IPS DF 6.9 (cell line): ENCODE results near the gene PLOD1.
"Not testable (repeated sequence)": the region's sequence is repeated elsewhere in the genome, so short reads cannot be mapped to it uniquely, and the experiment has no call there.

Experiments used
- DNase-seq: peaks from one replicate; pipeline ENCODE4 v3.0.0-alpha.2; 2013; ENCODE audit warnings: low read depth, low spot score
- H3K27ac ChIP-seq: one replicate; pipeline ENCODE4 v1.5.1; 2013; ENCODE audit warnings: low read length, control low read depth
- H3K27me3 ChIP-seq: 2 replicates; pipeline ENCODE4 v1.6.1; 2013; ENCODE audit warnings: mild to moderate bottlenecking, low read length; ENCODE audit not compliant: control insufficient read depth, insufficient read depth
- H3K36me3 ChIP-seq: 2 replicates; pipeline ENCODE4 v1.6.1; 2013; ENCODE audit warnings: low read length; ENCODE audit not compliant: control insufficient read depth, insufficient read depth
- H3K4me1 ChIP-seq: 2 replicates; pipeline ENCODE4 v1.6.1; 2013; ENCODE audit warnings: low read length; ENCODE audit not compliant: control insufficient read depth, insufficient read depth
- H3K4me3 ChIP-seq: 2 replicates; pipeline ENCODE4 v1.5.1; 2013; ENCODE audit warnings: mild to moderate bottlenecking, low read length
- H3K9me3 ChIP-seq: 2 replicates; pipeline ENCODE4 v1.6.1; 2013; ENCODE audit warnings: low read length, inconsistent platforms; ENCODE audit not compliant: control insufficient read depth, insufficient read depth
- WGBS: extraction: QIAGEN DNeasy Blood & Tissue Kit; methylation state at CpG from one replicate; pipeline ENCODE4 v1.1.7; 2013; ENCODE audit warnings: mixed read lengths, missing lambda C conversion rate; ENCODE audit not compliant: insufficient read length, insufficient coverage; 5-methylcytosine and 5-hydroxymethylcytosine counted together

PLOD1 gene

DNA sequence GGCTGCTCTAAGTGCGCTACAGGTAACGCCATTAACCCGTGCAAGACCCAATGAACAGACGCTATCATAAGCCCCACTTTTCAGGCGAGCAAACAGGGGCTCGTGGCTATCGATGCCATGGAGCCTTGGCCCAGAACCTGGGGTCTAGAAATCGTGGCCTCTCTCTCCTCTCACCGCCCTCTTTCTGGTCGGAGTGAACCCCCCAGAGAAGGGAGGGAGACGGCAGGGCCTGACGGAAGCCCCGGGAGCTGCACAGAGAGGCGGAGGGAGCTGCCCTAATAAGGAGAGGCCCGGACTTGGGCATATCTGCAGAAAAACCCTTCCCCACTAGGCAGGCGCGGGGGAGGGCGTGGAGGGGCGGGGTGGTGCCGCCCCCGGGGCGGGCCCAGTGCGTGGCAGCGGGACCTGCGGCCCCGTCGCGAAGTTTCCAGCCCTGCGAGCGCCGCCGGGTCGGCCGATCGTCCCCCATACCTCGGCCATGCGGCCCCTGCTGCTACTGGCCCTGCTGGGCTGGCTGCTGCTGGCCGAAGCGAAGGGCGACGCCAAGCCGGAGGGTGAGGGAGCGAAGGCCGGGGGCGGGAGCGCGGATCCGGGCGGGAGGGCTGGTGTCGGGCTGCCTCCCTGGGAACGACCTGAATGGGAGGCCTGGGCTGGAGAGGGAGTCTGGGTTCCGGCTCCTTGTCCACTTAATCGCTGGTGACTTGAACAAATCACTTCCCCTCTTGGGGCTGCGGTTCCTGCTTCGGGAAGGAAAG, at the start of gene PLOD1:
TSS of gene PLOD1 (plus strand) at position 416 of the 755 bp plus-strand sequence. CDS start at position 479, 63 bp downstream.
- Histone ChIP-seq H3K36me3 (no peaks in the 10 kb centered on the region), H3K27me3 (no peaks in the 10 kb centered on the region), H3K9me3 (no peaks in the 10 kb centered on the region), H3K4me3 (peak within 1 kb of the TSS; percentile 48; the same call in 1 of the 2 replicates), H3K27ac (no peak within 1 kb of the TSS), H3K4me1 (peaks cover 2% of the 10 kb centered on the region; the same call in 1 of the 2 replicates)
- no peak for DNase-seq
- no CpG with 5 or more reads among the region's 55 CpGs for WGBS

DNA sequence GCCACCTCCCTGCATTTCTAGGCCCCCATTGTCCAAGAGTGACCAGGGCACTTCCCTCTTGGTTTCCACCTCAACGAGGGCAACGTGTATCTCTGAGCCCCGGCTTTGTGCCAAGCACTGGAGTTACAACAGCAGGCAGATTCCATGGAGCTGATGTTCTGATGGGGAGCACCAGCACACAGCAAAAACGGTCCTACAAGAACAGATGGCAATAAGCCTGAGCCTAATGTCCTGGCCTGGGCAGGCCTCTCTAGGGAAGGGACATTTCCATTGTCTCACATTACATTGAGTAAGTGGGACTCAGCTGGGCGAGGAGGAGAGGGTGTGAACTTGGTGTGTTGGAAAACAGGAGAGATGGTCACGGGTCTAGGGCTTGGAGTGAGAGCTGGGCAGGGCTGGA, 48.6 kb upstream of the PLOD1 start:
- Histone ChIP-seq H3K27ac (no peak overlapping the region), H3K36me3 (no peaks in the 10 kb centered on the region), H3K9me3 (no peaks in the 10 kb centered on the region), H3K4me1 (peaks cover 6% of the 10 kb centered on the region), H3K4me3 (no peak overlapping the region), H3K27me3 (no peaks in the 10 kb centered on the region)
- no CpG with 5 or more reads among the region's 6 CpGs for WGBS
- DNase-seq, result no peak

DNA sequence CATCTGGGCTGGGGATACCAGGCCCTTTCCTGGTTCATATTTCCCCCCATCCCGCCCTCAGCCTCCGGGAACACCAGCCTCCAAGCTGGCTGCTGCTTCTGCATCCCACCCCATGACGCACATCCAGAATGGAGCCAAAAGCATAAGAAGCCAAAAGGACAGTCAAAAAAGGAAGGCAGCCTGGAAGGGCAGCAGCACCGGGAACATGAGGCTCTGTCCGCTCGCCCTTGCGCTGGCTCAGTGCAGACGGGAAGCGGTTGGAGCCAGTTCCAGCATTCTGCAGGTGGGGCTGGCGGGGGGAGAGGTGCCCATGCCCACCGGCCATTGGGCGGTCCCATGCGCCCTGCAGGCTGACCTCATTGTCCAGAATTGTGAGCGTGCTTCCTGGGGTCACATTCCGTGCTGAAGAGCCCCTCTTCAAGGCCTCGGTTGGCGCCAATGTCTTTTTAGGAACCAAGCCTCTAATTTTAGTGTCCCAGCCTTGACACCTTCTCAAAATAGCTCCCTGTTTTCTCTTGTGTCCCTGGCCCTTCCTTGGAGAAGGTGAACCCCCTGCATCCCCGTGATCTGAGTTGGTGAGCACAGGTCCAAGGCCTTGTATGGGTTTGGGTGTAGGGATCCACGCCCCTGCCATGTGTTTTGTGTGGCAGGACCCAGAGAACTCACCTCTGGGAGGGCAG, 47.4 kb upstream of the PLOD1 start:
- no peak for DNase-seq
- Histone ChIP-seq H3K4me3 (no peak overlapping the region), H3K27me3 (no peaks in the 10 kb centered on the region), H3K36me3 (no peaks in the 10 kb centered on the region), H3K27ac (no peak overlapping the region), H3K4me1 (peaks cover 6% of the 10 kb centered on the region), H3K9me3 (no peaks in the 10 kb centered on the region)
- no CpG with 5 or more reads among the region's 19 CpGs for WGBS

DNA sequence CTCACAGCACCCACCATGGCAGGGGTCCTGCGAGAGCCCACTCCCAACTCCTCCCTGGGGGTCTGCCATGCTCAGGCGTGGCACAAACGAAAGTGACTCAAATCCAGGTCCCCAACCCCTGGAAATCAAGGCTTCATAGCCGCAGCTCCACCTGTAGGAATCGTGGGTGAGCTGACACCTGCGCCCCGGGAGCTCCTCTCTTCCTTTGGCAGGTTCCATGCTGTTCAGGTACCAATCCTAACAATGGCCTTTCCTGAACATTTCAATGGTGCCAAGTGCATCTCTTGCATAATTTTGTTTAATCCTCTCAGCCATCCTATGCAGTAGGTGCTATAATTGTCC, 46.9 kb upstream of the PLOD1 start:
- H3K27me3 ChIP-seq, result no peaks in the 10 kb centered on the region
- DNase-seq, result no peak
- no peaks in the 10 kb centered on the region for H3K9me3 ChIP-seq
- no peaks in the 10 kb centered on the region for H3K36me3 ChIP-seq
- H3K4me1 ChIP-seq, result peaks cover 6% of the 10 kb centered on the region
- no peak overlapping the region for H3K27ac ChIP-seq
- no CpG with 5 or more reads among the region's 7 CpGs for WGBS
- H3K4me3 ChIP-seq, result no peak overlapping the region

DNA sequence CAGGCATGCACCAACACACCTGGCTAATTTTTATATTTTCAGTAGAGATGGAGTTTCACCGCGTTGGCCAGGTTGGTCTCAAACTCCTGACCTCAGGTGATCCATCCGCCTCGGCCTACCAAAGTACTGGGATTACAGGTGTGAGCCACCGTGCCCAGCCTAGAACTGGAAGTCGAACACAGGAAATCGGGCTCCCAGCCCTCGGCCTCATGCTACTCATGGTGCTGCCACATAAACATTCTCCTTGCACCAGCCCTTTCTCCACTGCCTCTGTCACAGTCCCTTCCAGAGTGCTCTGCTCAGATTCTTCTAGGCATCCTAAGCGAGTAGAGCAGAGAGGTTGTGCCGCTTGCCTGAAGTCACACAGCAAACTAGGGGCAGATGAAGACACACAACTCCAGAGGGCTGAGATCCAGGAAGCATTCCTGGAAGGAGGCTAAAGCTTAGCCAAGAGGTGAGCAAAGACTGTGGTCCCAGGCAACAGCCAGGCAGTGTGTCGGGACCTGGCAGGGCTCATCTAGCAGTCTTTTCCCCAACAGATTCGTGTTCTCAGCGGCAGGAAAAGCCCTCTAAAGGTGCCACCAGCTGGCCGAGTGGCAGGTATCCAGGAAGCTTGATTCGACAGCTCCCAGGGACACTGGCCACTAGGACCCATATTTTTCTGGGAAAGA, 46.2 kb upstream of the PLOD1 start:
- H3K4me1 ChIP-seq, result peaks cover 2% of the 10 kb centered on the region
- H3K36me3 ChIP-seq, result no peaks in the 10 kb centered on the region
- H3K9me3 ChIP-seq, result no peaks in the 10 kb centered on the region
- H3K4me3 ChIP-seq, result no peak overlapping the region
- H3K27me3 ChIP-seq, result no peaks in the 10 kb centered on the region
- DNase-seq, result no peak
- H3K27ac ChIP-seq, result no peak overlapping the region
- no CpG with 5 or more reads among the region's 15 CpGs for whole genome bisulfite sequencing

DNA sequence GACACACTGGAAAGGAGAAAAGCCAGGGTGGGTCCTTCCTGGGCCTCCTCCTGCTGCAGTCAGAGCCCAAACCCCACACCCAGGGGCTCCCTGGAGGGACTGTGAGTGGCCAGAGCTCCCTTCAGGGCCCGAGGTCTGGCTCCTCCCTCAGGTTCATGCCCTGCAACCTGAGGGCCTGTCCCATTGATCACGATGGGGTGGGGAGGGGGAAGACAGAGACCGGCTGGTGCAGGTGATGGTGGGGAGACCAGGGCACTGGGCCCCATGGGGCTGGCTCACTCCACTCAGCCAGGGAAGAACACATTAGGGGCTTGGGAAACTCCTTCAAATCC, 45.7 kb upstream of the PLOD1 start:
- no peak for DNase-seq
- H3K27ac ChIP-seq, result no peak overlapping the region
- no CpG with 5 or more reads among the region's 3 CpGs for WGBS
- H3K4me3 ChIP-seq, result no peak overlapping the region
- H3K4me1 ChIP-seq, result no peaks in the 10 kb centered on the region
- H3K36me3 ChIP-seq, result no peaks in the 10 kb centered on the region
- H3K27me3 ChIP-seq, result no peaks in the 10 kb centered on the region
- H3K9me3 ChIP-seq, result no peaks in the 10 kb centered on the region

DNA sequence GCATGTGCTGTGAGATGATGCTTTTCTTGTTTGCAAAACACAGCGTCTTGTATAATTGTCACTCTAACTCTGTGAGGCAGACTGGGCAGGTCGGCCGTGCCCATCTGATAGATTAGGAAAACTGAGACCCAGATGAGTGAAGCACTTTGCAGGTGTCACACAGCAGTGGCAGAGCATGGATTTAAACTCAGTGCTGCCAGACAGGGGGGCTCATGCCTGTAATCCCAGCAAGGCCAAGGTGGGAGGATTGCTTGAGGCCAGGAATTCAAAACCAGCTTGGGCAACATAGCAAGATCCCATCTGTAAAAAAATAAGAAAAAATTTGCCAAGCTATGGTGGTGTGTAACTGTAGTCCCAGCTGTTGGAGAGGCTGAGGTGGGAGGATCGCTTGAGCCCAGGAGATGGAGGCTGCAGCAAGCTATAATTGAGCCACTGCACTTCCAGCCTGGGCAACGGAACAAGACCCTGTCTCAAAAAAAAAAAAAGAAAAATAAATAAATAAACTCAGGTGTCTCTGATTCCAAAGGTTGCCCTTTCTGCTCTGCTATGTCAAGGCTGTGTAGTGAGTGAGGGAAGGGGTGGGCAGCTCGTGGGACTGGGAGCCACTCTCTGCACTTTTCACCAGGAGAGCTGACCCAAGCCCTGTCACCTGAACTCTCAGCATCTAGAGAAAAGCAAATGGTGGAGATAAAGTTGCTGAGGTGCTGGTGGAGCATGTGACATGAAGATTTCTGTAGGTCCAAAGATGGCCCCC, 42.9 kb upstream of the PLOD1 start:
- no peak overlapping the region for H3K4me3 ChIP-seq
- no peaks in the 10 kb centered on the region for H3K36me3 ChIP-seq
- H3K4me1 ChIP-seq, result no peaks in the 10 kb centered on the region
- WGBS, result no CpG with 5 or more reads among the region's 6 CpGs
- no peaks in the 10 kb centered on the region for H3K9me3 ChIP-seq
- no peak overlapping the region for H3K27ac ChIP-seq
- no peaks in the 10 kb centered on the region for H3K27me3 ChIP-seq
- no peak for DNase-seq

DNA sequence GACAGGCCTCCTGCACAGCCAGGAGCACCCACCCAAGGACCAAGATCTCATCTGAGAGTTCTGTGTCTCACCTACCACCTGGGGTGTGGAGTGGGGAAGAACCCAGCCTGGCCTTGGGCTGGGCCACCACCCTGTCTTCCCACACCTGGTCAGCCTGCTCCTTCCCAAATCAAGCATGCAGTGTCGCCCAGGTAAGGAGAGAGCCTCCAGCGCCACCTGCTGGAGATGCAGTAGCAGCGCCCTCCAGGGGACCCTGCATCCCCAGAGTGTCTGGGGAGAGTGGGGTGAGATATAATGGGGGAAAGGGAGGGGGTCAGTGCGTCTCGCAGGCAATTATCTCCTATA, 40.6 kb upstream of the PLOD1 start:
- no peak for DNase-seq
- Histone ChIP-seq H3K27ac (no peak overlapping the region), H3K36me3 (no peaks in the 10 kb centered on the region), H3K27me3 (no peaks in the 10 kb centered on the region), H3K4me1 (no peaks in the 10 kb centered on the region), H3K4me3 (no peak overlapping the region), H3K9me3 (no peaks in the 10 kb centered on the region)
- no CpG with 5 or more reads among the region's 5 CpGs for WGBS

DNA sequence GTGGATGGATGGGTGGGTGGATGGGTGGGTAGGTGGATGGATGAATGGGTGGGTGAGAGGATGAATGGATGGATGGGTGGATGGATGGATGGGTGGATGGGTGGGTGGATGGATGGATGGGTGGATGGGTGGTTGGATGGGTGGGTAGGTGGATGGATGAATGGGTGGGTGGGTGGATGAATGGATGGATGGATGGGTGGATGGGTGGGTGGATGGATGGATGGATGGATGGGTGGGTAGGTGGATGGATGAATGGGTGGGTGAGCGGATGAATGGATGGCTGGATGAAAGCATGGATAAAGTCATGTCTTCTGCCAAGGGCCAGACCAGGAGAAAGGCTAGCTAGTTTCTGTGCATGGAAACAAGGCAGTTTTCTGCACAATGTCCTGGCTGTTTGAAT, 40.0 kb upstream of the PLOD1 start:
- DNase-seq, H3K4me1 ChIP-seq, H3K27me3 ChIP-seq, H3K4me3 ChIP-seq, H3K9me3 ChIP-seq, H3K27ac ChIP-seq, H3K36me3 ChIP-seq: not testable (repeated sequence)
- no CpG with 5 or more reads among the region's 1 CpG for WGBS

DNA sequence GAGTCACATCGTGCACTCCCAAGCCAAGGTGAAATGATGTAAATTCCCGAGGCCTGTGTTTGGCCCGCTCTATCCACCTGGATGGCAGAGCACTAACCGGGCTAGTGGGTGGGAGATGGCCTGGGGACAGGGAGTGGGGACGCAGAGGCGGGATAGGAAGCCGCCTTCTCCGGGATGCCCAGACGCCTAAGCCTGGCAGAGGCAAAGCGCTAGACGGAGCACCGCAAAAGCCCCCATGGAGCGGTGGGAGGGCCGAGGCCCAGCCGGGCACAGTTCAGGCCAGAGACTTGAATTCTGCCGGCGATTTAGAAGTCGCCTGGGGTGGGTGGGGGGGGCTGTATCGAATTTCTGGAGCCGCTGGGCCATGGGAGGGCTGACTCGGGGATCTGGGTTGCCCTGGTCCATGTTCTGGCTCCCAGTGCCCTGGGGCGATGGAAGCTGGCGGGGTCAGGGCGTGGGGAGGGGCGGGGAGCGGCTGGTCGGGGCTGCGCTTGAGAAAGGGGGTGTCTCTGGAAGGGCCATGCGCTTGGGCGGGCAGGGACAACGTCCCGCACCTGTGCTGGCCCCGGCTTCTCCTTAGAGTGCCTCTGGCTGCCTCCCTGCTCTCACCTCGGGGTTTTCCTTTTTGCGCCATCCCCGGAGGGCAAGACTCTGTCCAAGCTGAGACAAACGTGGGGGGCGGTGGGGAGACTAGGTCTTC, 36.3 kb upstream of the PLOD1 start:
- no peaks in the 10 kb centered on the region for H3K36me3 ChIP-seq
- no peaks in the 10 kb centered on the region for H3K4me1 ChIP-seq
- no peaks in the 10 kb centered on the region for H3K27me3 ChIP-seq
- H3K4me3 ChIP-seq, result no peak overlapping the region
- H3K27ac ChIP-seq, result no peak overlapping the region
- WGBS, result no CpG with 5 or more reads among the region's 38 CpGs
- H3K9me3 ChIP-seq, result no peaks in the 10 kb centered on the region
- DNase-seq, result no peak
